Lower leg skin (tissue), 3 donors: Measurements from ENCODE around the gene WDPCP.

Source experiments
- CTCF ChIP-seq, 3 donors: fragments of 450-650 bp; IDR thresholded peaks; one replicate each; pipeline ENCODE4 v1.5.1; 2016; ENCODE audit warnings: antibody characterized with exemption in 3 of 3, mild to moderate bottlenecking in 3 of 3, moderate library complexity in 2 of 3
- POLR2A ChIP-seq, 2 donors: fragments of 450-650 bp; IDR thresholded peaks; one replicate each; pipeline ENCODE4 v1.6.1; 2016 to 2017; ENCODE audit warnings: antibody characterized with exemption in 2 of 2, mild to moderate bottlenecking in 1 of 2, moderate library complexity in 1 of 2

GRCh38 chr2:63571291-63571690 is 17.0 kb downstream of the WDPCP start:
- no peak for TF ChIP-seq POLR2A (IDR thresholded peaks at IDR 0.05)
- no peak for TF ChIP-seq CTCF (IDR thresholded peaks at IDR 0.05)
